Activated T-helper 17 cell treated with anti-CD3 and anti-CD28 coated beads, Interleukin-2, amount 50 U/mL, for 72 hours (primary cell): ENCODE results near the gene STX12. TPM values are rescaled to one million over a fixed set of nuclear protein-coding genes. Genes with fewer than 3 reads are reported as not detected.
"Not testable (repeated sequence)": the region's sequence is repeated elsewhere in the genome, so short reads cannot be mapped to it uniquely, and the experiment has no call there.

ENCODE experiments used
- ATAC-seq: fragments of 150-1000 bp; cut with Tn5 transposase; replicated peaks from 2 replicates; pipeline ENCODE4 v1.10.0; 2021; ENCODE audit warnings: mild to moderate bottlenecking, moderate library complexity
- H3K27ac Mint-ChIP-seq: one replicate; pipeline ENCODE4 v1.8.0; 2022; ENCODE audit warnings: mixed read lengths
- H3K27me3 Mint-ChIP-seq: one replicate; pipeline ENCODE4 v1.8.0; 2022; ENCODE audit warnings: mixed read lengths
- H3K36me3 Mint-ChIP-seq: one replicate; pipeline ENCODE4 v1.8.0; 2022; ENCODE audit warnings: low read depth, mild to moderate bottlenecking, mixed read lengths
- H3K4me1 Mint-ChIP-seq: one replicate; pipeline ENCODE4 v1.8.0; 2022; ENCODE audit warnings: mixed read lengths
- H3K4me3 Mint-ChIP-seq: one replicate; pipeline ENCODE4 v1.8.0; 2022; ENCODE audit warnings: mild to moderate bottlenecking, mixed read lengths
- H3K9me3 Mint-ChIP-seq: one replicate; pipeline ENCODE4 v1.8.0; 2022; ENCODE audit warnings: mixed read lengths
- total RNA-seq, 2 donors: library from RNA; stranded (reverse); gene quantifications; one replicate each; pipeline ENCODE4 v1.2.3, GENCODE V29; 2022

STX12 gene
- total RNA-seq, 2 donors from 2014 or later = 39.1 to 50.7 TPM

DNA sequence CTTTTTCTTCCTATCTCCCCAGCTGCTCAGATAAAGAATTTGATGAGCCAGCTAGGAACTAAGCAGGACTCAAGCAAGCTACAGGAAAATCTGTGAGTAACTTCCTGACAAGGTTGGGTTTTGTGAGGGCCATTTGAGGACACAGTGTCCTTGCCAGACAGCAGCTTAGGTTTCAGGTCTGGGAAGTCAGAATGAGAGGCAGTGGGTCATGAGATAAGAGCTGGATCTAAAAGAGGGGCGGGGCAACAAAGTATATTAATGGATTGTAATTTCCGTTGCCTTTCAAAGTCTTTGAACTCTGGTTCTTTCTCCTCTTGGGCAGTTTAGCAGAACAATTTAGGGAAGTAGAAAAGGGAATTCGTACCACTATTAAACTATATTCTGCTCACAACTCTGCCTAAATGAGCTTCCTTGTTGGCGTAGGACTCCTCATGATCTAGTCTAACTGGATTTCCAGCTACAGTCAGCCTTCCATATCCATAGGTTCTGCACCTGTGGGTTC, 16.6 kb downstream of the STX12 start:
- H3K9me3 Mint-ChIP-seq = no peaks in the 10 kb centered on the region
- ATAC-seq = no peak
- no peak overlapping the region for H3K27ac Mint-ChIP-seq
- peaks cover 53% of the 10 kb centered on the region for H3K36me3 Mint-ChIP-seq
- H3K27me3 Mint-ChIP-seq = no peaks in the 10 kb centered on the region
- no peak overlapping the region for H3K4me3 Mint-ChIP-seq
- peaks cover 6% of the 10 kb centered on the region for H3K4me1 Mint-ChIP-seq

DNA sequence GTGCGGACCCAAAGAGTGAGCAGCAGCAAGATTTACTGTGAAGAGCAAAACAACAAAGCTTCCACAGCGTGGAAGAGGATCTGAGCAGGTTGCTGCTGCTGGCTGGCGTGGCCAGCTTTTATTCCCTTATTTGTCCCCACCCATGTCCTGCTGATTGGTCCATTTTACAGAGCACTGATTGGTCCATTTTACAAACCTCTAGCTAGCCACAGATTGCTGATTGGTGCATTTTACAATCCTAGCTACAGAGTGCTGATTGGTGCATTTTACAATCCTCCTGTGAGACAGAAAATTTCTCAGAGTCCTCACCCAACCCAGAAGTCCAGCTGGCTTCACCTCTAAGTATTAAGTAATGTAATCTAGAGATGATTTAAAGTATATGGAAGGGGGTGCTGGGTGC, 17.3 kb downstream of the STX12 start:
- H3K36me3 Mint-ChIP-seq = peaks cover 60% of the 10 kb centered on the region
- H3K27me3 Mint-ChIP-seq, H3K27ac Mint-ChIP-seq, H3K4me3 Mint-ChIP-seq, ATAC-seq, H3K9me3 Mint-ChIP-seq, H3K4me1 Mint-ChIP-seq: not testable (repeated sequence)

DNA sequence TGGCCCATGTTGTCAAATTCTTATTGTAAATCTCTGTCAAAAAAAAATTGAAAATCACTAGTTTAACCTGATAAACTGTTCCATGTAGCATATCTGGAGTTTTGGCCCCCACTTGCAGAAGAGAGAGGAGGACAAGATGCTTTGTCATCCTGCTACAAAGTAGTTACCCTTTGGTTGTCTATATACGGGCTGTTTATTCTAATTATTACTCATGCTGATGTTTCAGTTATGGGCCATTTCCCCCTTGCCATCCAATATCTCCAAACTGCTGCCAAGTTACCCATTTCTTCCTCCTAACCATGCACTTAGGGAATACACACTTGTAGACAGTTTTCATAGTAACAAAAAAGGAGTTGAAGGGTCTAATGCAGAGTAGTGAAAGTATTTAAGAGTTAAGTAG, 22.6 kb downstream of the STX12 start:
- H3K27ac Mint-ChIP-seq = no peak overlapping the region
- peaks cover 86% of the 10 kb centered on the region for H3K36me3 Mint-ChIP-seq

DNA sequence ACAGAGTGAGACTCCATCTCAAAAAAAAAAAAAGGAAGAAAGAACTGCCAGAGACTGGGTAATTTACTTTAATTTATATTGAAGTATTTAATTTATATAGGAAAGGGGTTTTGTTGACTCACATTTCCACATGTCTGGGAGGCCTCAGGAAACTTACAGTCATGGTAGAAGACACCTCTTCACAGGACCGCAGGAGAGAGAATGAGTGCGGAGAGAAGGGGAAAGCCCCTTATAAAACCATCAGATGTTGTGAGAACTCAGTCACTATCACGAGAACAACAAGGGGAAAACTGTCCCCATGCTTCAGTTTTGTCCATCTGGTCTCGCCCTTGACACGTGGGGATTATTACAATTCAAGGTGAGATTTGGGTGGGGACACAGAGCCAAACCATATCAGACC, 31.8 kb downstream of the STX12 start:
- H3K36me3 Mint-ChIP-seq = peaks cover 84% of the 10 kb centered on the region
- no peaks in the 10 kb centered on the region for H3K27me3 Mint-ChIP-seq
- no peak overlapping the region for H3K27ac Mint-ChIP-seq
- no peaks in the 10 kb centered on the region for H3K9me3 Mint-ChIP-seq
- H3K4me1 Mint-ChIP-seq = peaks cover 18% of the 10 kb centered on the region
- ATAC-seq = peak; percentile 100
- H3K4me3 Mint-ChIP-seq = no peak overlapping the region

More for the DNA sequence above, 22.6 kb downstream of the STX12 start:
- Mint-ChIP-seq H3K4me3 (no peak overlapping the region), H3K4me1 (peaks cover 5% of the 10 kb centered on the region), H3K9me3 (no peaks in the 10 kb centered on the region), H3K27me3 (no peaks in the 10 kb centered on the region)
- ATAC-seq = no peak

DNA sequence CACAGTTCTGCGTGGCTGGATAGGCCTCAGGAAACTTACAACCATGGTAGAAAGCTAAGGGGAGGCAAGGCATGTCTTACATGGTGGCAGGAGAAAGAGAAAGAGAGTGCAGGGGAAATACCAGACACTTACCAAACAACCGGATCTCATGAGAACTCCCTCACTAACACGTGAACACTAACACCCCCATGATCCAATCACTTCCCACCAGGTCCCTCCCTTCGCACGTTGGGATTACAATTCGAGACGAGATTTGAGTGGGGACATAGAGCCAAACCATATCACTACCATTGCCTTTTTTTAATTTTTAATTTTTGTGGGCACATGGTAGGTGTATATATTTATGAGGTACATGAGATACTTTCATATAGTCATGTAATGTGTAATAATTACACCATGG, 33.7 kb downstream of the STX12 start:
- Mint-ChIP-seq H3K4me1 (peaks cover 15% of the 10 kb centered on the region), H3K27ac (no peak overlapping the region), H3K27me3 (no peaks in the 10 kb centered on the region), H3K36me3 (peaks cover 78% of the 10 kb centered on the region), H3K9me3 (no peaks in the 10 kb centered on the region), H3K4me3 (no peak overlapping the region)
- no peak for ATAC-seq

DNA sequence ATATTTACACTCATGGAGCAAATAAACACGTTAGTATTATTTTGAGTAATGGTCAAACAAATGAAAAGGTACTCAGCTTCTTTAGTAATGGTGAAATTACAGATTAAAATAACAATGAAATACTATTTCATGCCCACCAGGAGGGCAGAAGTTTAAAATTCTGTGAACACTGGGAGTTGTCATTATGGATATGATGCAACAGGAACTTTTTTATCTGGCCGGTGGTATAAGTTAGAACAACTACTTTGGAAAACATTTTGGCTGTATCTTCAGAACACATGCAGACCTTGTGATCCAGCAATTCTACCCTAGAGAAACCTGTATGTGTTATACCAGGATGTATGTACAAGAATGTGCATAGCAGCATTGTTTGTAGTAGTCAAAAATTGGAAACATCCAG, 34.4 kb downstream of the STX12 start:
- ATAC-seq = no peak
- Mint-ChIP-seq H3K9me3 (no peaks in the 10 kb centered on the region), H3K4me1 (peaks cover 19% of the 10 kb centered on the region), H3K27ac (no peak overlapping the region), H3K27me3 (no peaks in the 10 kb centered on the region), H3K36me3 (peaks cover 78% of the 10 kb centered on the region), H3K4me3 (no peak overlapping the region)

DNA sequence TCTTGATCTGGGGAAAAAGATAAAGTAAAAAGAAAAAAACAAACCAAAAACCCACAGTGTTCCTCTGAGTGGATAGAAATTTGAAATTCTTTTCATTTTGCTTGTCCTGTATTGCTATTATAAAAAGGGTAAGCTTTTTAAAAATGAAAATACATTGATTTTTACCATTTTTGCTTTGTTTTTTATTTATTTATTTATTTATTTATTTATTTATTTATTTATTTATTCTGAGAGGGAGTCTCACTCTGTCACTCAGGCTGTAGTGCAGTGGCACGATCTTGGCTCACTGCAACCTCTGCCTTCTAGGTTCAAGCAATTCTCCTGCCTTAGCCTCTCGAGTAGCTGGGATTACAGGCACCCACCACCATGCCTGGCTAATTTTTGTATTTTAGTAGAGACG, 35.1 kb downstream of the STX12 start:
- not testable (repeated sequence) for H3K27me3 Mint-ChIP-seq, H3K4me3 Mint-ChIP-seq, ATAC-seq, H3K9me3 Mint-ChIP-seq, H3K27ac Mint-ChIP-seq
- H3K36me3 Mint-ChIP-seq = peaks cover 78% of the 10 kb centered on the region
- H3K4me1 Mint-ChIP-seq = peaks cover 17% of the 10 kb centered on the region

DNA sequence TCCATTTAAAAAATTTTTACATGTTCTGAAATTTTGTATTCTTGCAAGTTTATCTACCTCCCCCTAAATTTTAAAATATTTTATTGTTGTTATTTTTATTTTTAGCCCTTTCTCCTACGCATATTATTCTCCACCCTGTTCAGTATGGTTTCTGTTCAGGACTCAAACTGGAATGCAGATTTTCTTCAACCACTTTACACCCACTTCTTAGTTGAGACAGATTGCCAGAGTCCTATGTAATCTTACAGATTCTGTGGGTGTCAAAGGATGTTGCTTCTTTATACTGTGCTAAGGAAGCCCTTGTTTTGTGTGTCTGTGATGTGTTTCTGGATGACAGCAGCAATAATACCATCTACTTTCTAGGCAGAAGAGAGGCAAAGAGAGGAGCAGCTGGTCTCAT, 36.9 kb downstream of the STX12 start:
- no peak for ATAC-seq
- Mint-ChIP-seq H3K4me3 (no peak overlapping the region), H3K9me3 (no peaks in the 10 kb centered on the region), H3K36me3 (peaks cover 77% of the 10 kb centered on the region), H3K4me1 (peaks cover 9% of the 10 kb centered on the region), H3K27me3 (no peaks in the 10 kb centered on the region), H3K27ac (no peak overlapping the region)

DNA sequence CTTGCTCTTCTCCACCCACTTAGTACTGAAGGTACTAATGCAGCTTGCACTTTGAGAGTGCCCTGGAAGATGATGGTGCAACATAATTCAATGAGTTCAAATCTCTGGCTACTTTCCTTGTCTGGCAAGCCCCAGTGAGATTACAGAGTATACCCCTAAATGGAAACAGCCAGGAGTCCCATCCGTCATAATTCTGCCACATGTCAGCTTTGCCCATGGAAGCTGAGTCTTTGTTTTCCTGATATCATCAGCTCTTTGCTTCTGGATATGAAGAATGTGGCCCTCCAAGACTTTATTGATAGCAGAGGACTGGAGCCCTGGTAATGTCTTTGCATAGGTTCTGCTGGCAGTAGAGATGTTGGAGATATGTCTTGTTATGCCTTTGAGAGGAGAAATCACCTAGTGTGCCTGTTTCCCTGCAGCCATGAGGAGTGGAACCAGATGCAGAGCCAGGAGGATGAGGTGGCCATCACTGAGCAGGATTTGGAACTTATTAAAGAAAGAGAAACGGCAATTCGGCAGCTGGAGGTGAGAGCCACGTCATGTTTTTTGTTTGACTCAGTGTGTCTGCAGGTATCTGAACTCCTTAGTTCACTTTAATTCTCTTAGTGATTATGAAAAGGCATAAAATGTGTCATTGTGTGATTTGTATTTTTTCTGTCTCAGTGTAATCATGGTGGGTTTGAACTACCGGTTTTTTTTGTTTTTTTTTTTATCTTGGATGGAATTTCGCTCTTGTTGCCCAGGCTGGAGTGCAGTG, 38.9 kb downstream of the STX12 start:
- peaks cover 74% of the 10 kb centered on the region for H3K36me3 Mint-ChIP-seq
- peak overlapping the region; percentile 16 for H3K4me3 Mint-ChIP-seq
- peak overlapping the region; percentile 68 for H3K27ac Mint-ChIP-seq
- H3K9me3 Mint-ChIP-seq = no peaks in the 10 kb centered on the region
- H3K4me1 Mint-ChIP-seq = peaks cover 7% of the 10 kb centered on the region
- ATAC-seq = peak; percentile 83
- H3K27me3 Mint-ChIP-seq = no peaks in the 10 kb centered on the region

DNA sequence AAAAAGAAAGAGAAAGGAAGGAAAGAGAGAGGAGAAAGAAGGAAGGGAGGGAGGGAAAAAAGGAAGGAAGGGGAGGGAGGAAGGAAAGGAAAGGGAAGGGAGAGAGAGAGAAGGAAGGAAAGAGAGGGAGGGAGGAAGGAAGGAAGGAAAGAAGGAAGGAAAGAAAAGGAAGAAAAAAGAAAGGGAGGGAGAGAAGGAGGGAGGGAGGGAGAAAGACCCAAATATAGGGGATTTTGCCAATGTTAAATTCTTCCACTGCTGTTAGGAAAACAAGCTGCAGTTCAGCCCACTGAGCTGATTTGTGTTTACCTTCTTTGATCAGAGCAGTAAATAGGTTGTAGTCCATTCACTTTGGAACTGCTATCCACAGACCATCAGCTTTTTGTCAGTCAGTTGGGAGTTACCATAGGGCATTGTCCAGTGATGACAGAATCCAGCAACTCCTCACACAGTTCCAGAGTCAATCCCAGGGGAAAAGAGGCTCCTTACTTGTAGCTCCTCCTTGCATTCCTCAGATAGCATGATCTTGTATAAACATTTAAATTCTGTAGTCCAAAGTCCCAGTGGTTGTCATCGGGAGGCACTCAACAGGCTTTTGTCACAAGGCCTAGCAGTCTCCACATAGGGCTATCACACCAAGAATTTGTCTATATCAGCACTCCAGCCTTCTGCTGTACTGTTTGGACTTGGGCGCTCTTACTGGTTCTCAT, 44.1 kb downstream of the STX12 start:
- Mint-ChIP-seq H3K27ac (no peak overlapping the region), H3K27me3 (no peaks in the 10 kb centered on the region), H3K9me3 (no peaks in the 10 kb centered on the region), H3K4me3 (no peak overlapping the region), H3K4me1 (peaks cover under 1% of the 10 kb centered on the region), H3K36me3 (peaks cover 94% of the 10 kb centered on the region)
- no peak for ATAC-seq

DNA sequence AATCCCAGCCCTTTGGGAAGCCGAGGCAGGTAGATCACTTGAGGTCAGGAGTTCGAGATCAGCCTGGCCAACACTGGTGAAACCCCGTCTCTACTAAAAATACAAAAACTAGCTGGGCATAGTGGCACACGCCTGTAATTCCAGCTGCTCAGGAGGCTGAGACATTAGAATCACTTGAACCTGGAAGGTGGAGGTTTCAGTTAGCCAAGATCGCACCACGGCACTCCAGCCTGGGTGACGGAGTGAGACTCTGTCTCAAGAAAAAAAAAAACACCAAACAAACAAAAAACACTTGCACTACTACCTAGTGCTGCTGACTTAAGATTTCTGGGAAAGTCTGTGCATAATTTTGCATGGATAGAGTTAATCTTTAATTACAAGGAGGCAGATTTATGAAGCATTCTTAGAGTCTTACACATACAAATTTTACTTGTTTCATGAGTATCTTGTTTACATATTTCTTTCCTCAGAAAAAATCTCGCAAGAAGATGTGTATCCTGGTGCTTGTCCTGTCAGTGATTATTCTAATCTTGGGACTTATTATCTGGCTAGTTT, 48.8 kb downstream of the STX12 start:
- H3K4me3 Mint-ChIP-seq = no peak overlapping the region
- no peaks in the 10 kb centered on the region for H3K27me3 Mint-ChIP-seq
- H3K27ac Mint-ChIP-seq = no peak overlapping the region
- H3K36me3 Mint-ChIP-seq = peaks cover 75% of the 10 kb centered on the region
- no peak for ATAC-seq
- H3K9me3 Mint-ChIP-seq = no peaks in the 10 kb centered on the region
- no peaks in the 10 kb centered on the region for H3K4me1 Mint-ChIP-seq

DNA sequence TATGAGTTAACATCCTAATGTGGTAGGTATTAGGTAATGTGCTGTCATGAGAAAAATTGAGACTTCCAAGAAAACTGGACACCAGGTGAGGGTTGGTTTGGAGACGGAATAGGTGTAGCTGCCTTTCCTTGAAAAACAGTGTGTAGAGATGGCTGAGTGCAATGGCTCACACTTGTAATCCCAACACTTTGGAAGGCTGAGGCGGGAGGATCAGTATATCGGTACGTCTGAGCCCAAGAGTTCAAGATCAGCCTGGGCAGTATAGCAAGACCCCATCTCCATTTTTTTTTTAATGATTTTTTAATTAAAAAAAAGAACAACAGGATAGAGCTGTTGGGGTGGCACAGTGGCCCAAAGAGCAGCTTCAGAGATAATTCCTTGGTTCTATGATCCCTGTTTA, 50.8 kb downstream of the STX12 start:
- Mint-ChIP-seq H3K36me3 (peaks cover 55% of the 10 kb centered on the region), H3K4me1 (no peaks in the 10 kb centered on the region), H3K9me3 (no peaks in the 10 kb centered on the region), H3K27me3 (no peaks in the 10 kb centered on the region), H3K27ac (no peak overlapping the region), H3K4me3 (no peak overlapping the region)
- ATAC-seq = no peak

DNA sequence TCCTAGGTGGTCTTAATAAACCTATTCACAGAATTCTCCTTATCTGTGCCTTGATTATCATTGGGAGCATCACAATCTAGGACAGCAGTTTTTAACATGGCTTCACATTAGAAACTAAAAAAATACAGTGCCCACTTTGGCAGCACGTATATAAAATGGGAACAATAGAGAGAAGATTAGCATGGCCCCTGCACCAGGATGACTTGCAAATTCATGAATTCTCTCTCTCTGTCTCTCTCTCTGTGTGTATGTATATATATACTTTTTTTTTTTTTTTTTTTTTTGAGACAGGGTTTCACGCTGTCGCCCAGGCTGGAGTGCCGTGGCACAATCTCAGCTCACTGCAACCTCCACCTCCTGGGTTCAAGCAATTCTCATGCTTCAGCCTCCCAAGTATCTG, 51.4 kb downstream of the STX12 start:
- no peak overlapping the region for H3K4me3 Mint-ChIP-seq
- ATAC-seq = no peak
- no peak overlapping the region for H3K27ac Mint-ChIP-seq
- no peaks in the 10 kb centered on the region for H3K9me3 Mint-ChIP-seq
- H3K27me3 Mint-ChIP-seq = no peaks in the 10 kb centered on the region
- H3K4me1 Mint-ChIP-seq = no peaks in the 10 kb centered on the region
- H3K36me3 Mint-ChIP-seq = peaks cover 49% of the 10 kb centered on the region

DNA sequence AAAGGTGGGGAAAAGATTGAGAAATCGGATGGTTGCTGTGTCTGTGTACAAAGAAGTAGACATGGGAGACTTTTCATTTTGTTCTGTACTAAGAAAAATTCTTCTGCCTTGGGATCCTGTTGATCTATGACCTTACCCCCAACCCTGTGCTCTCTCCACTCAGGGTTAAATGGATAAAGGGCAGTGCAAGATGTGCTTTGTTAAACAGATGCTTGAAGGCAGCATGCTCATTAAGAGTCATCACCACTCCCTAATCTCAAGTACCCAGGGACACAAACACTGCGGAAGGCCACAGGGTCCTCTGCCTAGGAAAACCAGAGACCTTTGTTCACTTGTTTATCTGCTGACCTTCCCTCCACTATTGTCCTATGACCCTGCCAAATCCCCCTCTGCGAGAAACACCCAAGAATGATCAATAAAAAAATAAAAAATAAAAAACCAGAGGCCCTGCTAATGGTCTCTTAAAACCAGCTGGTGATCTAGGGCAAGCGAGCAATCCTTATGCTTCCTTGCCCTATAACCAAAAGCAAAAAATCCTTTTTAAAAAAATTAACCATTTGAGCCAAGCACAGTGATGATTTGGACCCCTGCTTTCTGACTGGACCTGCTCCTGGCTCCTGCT, 56.4 kb downstream of the STX12 start:
- Mint-ChIP-seq H3K4me1 (peaks cover 15% of the 10 kb centered on the region), H3K36me3 (peaks cover 40% of the 10 kb centered on the region), H3K4me3 (peak overlapping the region; percentile 95), H3K27ac (peak overlapping the region; percentile 98)
- not testable (repeated sequence) for H3K9me3 Mint-ChIP-seq, ATAC-seq, H3K27me3 Mint-ChIP-seq
